ENCODE results near the gene RAD51B. TPM values are rescaled to one million over a fixed set of nuclear protein-coding genes. Genes with fewer than 3 reads are reported as not detected.

Gene RAD51B
- total RNA-seq, 1 experiment from 2014 or later = 14.2 TPM

DNA sequence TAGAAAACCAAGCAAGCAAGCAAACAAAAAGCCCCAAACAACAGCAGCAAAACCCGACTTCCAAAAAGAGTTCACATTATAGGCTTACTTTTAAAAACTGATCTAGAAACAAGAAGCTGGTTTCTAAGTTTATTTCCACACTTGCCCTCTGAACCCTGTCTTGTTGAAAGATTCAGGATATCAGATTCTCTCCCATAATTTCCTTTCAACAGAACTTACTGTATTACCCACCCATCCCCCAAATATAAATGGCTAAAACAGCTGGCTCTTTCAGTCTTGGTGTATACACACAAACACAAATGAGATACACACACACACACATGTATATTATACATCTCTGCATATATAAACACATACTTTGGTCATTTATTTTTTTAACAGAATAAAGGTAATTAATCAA is 512.4 kb downstream of the RAD51B start:
- CTCF ChIA-PET = interaction anchor here (1.2 kb wide), 1 partner anchor 34 kb away, joined by 3 read pairs; no protein-coding TSS in a partner anchor
- no peaks in the 10 kb centered on the region for H3K27me3 Mint-ChIP-seq (ENCODE audit: low read depth)
- no peak overlapping the region for H3K4me3 Mint-ChIP-seq
- H3K27ac Mint-ChIP-seq = peak overlapping the region; percentile 29; the same call in 1 of the 2 replicates
- H3K9me3 Mint-ChIP-seq = no peaks in the 10 kb centered on the region
- H3K36me3 Mint-ChIP-seq = no peaks in the 10 kb centered on the region
- no peak for ATAC-seq
- TF ChIP-seq, protein P1, sequence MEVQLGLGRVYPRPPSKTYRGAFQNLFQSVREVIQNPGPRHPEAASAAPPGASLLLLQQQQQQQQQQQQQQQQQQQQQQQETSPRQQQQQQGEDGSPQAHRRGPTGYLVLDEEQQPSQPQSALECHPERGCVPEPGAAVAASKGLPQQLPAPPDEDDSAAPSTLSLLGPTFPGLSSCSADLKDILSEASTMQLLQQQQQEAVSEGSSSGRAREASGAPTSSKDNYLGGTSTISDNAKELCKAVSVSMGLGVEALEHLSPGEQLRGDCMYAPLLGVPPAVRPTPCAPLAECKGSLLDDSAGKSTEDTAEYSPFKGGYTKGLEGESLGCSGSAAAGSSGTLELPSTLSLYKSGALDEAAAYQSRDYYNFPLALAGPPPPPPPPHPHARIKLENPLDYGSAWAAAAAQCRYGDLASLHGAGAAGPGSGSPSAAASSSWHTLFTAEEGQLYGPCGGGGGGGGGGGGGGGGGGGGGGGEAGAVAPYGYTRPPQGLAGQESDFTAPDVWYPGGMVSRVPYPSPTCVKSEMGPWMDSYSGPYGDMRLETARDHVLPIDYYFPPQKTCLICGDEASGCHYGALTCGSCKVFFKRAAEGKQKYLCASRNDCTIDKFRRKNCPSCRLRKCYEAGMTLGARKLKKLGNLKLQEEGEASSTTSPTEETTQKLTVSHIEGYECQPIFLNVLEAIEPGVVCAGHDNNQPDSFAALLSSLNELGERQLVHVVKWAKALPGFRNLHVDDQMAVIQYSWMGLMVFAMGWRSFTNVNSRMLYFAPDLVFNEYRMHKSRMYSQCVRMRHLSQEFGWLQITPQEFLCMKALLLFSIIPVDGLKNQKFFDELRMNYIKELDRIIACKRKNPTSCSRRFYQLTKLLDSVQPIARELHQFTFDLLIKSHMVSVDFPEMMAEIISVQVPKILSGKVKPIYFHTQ (CRISPR knock-in tag; IDR thresholded peaks at IDR 0.05) = no peak
- TF ChIP-seq OVOL2 (CRISPR knock-in tag; IDR thresholded peaks at IDR 0.05; ENCODE audit: borderline replicate concordance) (no peak), IRF2 (CRISPR knock-in tag; IDR thresholded peaks at IDR 0.05; ENCODE audit: borderline replicate concordance, low read depth) (no peak), GTF2I (CRISPR knock-in tag; conservative IDR thresholded peaks at IDR 0.05) (no peak)
- peaks cover 31% of the 10 kb centered on the region for H3K4me1 Mint-ChIP-seq
- no peak for DNase-seq (ENCODE audit: low spot score)
- POLR2A ChIA-PET = no interaction called here

DNA sequence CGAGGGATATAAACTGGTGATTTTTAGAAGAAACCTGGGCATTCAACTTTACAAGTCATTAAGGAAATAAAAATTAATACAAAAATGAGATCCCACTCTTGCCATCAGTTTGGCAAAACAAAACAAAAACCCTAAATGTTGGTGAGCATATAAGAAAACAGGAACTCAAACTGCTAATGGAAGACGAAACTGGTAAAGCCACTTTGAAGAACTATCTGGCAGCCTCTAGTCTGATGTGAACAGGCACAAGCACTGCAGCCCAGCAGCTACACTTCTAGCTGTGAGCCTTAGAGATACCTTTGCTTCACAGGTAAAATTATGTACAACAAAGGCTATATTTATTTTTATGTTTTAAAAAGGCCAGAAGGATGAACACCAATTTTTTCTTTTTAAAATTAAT is 513.7 kb downstream of the RAD51B start:
- DNase-seq (ENCODE audit: low spot score) (no peak), ATAC-seq (no peak)
- peaks cover 2% of the 10 kb centered on the region for H3K36me3 Mint-ChIP-seq
- no peaks in the 10 kb centered on the region for H3K27me3 Mint-ChIP-seq (ENCODE audit: low read depth)
- no peak overlapping the region for H3K4me3 Mint-ChIP-seq
- no peak overlapping the region for H3K27ac Mint-ChIP-seq
- ChIA-PET CTCF (no interaction called here), POLR2A (no interaction called here)
- H3K4me1 Mint-ChIP-seq = peaks cover 31% of the 10 kb centered on the region
- peaks cover 4% of the 10 kb centered on the region for H3K9me3 Mint-ChIP-seq
- TF ChIP-seq SMAD4 (CRISPR knock-in tag; IDR thresholded peaks at IDR 0.05) (no peak), ZNF423 (CRISPR knock-in tag; IDR thresholded peaks at IDR 0.05) (no peak), EMX1 (CRISPR knock-in tag; IDR thresholded peaks at IDR 0.05) (no peak), CREM (CRISPR knock-in tag; IDR thresholded peaks at IDR 0.05) (no peak), SOX15 (CRISPR knock-in tag; IDR thresholded peaks at IDR 0.05) (no peak), GTF2I (CRISPR knock-in tag; conservative IDR thresholded peaks at IDR 0.05) (no peak), SMAD3 (CRISPR knock-in tag; IDR thresholded peaks at IDR 0.05; ENCODE audit: borderline replicate concordance) (no peak), FOXP1 (CRISPR knock-in tag; IDR thresholded peaks at IDR 0.05; ENCODE audit: borderline replicate concordance) (no peak), MXD4 (CRISPR knock-in tag; IDR thresholded peaks at IDR 0.05; ENCODE audit: borderline replicate concordance) (no peak), FOXK1 (CRISPR knock-in tag; IDR thresholded peaks at IDR 0.05) (no peak), NR1H2 (CRISPR knock-in tag; IDR thresholded peaks at IDR 0.05) (no peak)
- TF ChIP-seq, protein P2, sequence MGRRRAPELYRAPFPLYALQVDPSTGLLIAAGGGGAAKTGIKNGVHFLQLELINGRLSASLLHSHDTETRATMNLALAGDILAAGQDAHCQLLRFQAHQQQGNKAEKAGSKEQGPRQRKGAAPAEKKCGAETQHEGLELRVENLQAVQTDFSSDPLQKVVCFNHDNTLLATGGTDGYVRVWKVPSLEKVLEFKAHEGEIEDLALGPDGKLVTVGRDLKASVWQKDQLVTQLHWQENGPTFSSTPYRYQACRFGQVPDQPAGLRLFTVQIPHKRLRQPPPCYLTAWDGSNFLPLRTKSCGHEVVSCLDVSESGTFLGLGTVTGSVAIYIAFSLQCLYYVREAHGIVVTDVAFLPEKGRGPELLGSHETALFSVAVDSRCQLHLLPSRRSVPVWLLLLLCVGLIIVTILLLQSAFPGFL (CRISPR knock-in tag; IDR thresholded peaks at IDR 0.05; ENCODE audit: borderline replicate concordance) = no peak
- TF ChIP-seq, protein P3, sequence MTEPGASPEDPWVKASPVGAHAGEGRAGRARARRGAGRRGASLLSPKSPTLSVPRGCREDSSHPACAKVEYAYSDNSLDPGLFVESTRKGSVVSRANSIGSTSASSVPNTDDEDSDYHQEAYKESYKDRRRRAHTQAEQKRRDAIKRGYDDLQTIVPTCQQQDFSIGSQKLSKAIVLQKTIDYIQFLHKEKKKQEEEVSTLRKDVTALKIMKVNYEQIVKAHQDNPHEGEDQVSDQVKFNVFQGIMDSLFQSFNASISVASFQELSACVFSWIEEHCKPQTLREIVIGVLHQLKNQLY (CRISPR knock-in tag; IDR thresholded peaks at IDR 0.05) = no peak
- TF ChIP-seq, protein P4, sequence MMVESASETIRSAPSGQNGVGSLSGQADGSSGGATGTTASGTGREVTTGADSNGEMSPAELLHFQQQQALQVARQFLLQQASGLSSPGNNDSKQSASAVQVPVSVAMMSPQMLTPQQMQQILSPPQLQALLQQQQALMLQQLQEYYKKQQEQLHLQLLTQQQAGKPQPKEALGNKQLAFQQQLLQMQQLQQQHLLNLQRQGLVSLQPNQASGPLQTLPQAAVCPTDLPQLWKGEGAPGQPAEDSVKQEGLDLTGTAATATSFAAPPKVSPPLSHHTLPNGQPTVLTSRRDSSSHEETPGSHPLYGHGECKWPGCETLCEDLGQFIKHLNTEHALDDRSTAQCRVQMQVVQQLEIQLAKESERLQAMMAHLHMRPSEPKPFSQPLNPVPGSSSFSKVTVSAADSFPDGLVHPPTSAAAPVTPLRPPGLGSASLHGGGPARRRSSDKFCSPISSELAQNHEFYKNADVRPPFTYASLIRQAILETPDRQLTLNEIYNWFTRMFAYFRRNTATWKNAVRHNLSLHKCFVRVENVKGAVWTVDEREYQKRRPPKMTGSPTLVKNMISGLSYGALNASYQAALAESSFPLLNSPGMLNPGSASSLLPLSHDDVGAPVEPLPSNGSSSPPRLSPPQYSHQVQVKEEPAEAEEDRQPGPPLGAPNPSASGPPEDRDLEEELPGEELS (CRISPR knock-in tag; IDR thresholded peaks at IDR 0.05) = no peak
- TF ChIP-seq, protein P5, sequence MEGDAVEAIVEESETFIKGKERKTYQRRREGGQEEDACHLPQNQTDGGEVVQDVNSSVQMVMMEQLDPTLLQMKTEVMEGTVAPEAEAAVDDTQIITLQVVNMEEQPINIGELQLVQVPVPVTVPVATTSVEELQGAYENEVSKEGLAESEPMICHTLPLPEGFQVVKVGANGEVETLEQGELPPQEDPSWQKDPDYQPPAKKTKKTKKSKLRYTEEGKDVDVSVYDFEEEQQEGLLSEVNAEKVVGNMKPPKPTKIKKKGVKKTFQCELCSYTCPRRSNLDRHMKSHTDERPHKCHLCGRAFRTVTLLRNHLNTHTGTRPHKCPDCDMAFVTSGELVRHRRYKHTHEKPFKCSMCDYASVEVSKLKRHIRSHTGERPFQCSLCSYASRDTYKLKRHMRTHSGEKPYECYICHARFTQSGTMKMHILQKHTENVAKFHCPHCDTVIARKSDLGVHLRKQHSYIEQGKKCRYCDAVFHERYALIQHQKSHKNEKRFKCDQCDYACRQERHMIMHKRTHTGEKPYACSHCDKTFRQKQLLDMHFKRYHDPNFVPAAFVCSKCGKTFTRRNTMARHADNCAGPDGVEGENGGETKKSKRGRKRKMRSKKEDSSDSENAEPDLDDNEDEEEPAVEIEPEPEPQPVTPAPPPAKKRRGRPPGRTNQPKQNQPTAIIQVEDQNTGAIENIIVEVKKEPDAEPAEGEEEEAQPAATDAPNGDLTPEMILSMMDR (IDR thresholded peaks at IDR 0.05) = no peak
- TF ChIP-seq, protein P6, sequence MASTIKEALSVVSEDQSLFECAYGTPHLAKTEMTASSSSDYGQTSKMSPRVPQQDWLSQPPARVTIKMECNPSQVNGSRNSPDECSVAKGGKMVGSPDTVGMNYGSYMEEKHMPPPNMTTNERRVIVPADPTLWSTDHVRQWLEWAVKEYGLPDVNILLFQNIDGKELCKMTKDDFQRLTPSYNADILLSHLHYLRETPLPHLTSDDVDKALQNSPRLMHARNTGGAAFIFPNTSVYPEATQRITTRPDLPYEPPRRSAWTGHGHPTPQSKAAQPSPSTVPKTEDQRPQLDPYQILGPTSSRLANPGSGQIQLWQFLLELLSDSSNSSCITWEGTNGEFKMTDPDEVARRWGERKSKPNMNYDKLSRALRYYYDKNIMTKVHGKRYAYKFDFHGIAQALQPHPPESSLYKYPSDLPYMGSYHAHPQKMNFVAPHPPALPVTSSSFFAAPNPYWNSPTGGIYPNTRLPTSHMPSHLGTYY (CRISPR knock-in tag; IDR thresholded peaks at IDR 0.05) = no peak
- TF ChIP-seq, protein P7, sequence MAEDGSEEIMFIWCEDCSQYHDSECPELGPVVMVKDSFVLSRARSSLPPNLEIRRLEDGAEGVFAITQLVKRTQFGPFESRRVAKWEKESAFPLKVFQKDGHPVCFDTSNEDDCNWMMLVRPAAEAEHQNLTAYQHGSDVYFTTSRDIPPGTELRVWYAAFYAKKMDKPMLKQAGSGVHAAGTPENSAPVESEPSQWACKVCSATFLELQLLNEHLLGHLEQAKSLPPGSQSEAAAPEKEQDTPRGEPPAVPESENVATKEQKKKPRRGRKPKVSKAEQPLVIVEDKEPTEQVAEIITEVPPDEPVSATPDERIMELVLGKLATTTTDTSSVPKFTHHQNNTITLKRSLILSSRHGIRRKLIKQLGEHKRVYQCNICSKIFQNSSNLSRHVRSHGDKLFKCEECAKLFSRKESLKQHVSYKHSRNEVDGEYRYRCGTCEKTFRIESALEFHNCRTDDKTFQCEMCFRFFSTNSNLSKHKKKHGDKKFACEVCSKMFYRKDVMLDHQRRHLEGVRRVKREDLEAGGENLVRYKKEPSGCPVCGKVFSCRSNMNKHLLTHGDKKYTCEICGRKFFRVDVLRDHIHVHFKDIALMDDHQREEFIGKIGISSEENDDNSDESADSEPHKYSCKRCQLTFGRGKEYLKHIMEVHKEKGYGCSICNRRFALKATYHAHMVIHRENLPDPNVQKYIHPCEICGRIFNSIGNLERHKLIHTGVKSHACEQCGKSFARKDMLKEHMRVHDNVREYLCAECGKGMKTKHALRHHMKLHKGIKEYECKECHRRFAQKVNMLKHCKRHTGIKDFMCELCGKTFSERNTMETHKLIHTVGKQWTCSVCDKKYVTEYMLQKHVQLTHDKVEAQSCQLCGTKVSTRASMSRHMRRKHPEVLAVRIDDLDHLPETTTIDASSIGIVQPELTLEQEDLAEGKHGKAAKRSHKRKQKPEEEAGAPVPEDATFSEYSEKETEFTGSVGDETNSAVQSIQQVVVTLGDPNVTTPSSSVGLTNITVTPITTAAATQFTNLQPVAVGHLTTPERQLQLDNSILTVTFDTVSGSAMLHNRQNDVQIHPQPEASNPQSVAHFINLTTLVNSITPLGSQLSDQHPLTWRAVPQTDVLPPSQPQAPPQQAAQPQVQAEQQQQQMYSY (CRISPR knock-in tag; IDR thresholded peaks at IDR 0.05) = no peak
